Measurements from ENCODE around the gene XIAP. TPM values are rescaled to one million over a fixed set of nuclear protein-coding genes. Genes with fewer than 3 reads are reported as not detected.
A peak's percentile ranks its signal among the peaks of the same experiment; 100 is the strongest.

XIAP gene
- total and polyA plus RNA-seq, 9 of the 15 experiments (the other 6 are each of a cell fraction or from before 2014, with no cell fraction given): 5.7 to 40.5 (median 19.8) TPM

- no peak for TF ChIP-seq RERE (CRISPR knock-in tag; IDR thresholded peaks at IDR 0.05; ENCODE audit: borderline replicate concordance)
- TF ChIP-seq ETV1 (tag; conservative IDR thresholded peaks at IDR 0.05; ENCODE audit: low read depth): peak; percentile 51; the same call in 1 of the 2 replicates
- TF ChIP-seq PCBP1 (IDR thresholded peaks at IDR 0.05; ENCODE audit: low read depth, low read length, poor library complexity, severe bottlenecking): no peak
- TF ChIP-seq, protein P1, sequence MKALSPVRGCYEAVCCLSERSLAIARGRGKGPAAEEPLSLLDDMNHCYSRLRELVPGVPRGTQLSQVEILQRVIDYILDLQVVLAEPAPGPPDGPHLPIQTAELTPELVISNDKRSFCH (CRISPR knock-in tag; IDR thresholded peaks at IDR 0.05): no peak
- TF ChIP-seq, protein P1 (tag; IDR thresholded peaks at IDR 0.05): peak; percentile 24; the same call in 1 of the 2 replicates
- TF ChIP-seq KLF6 (CRISPR knock-in tag; IDR thresholded peaks at IDR 0.05; ENCODE audit: borderline replicate concordance): no peak
- no peak for TF ChIP-seq PHB (CRISPR knock-in tag; IDR thresholded peaks at IDR 0.05)
- no peak for TF ChIP-seq MBD1 (CRISPR knock-in tag; IDR thresholded peaks at IDR 0.05)
- no peak for TF ChIP-seq ZNF407 (IDR thresholded peaks at IDR 0.05; ENCODE audit: low read depth)
- TF ChIP-seq GABPA (tag; conservative IDR thresholded peaks at IDR 0.05; ENCODE audit: low read depth): peak; percentile 2; the same call in 1 of the 2 replicates
Measured at GRCh38 chrX:123959281-123960063, 99.6 kb downstream of the XIAP start (continued).
